Endothelial cell of umbilical vein (primary cell): ENCODE results near the gene DNAH9.

Experiments
- CTCF ChIP-seq, 2 donors: IDR thresholded peaks; 1 replicate in 1 of 2; 2 replicates in 1 of 2; pipeline ENCODE4 v1.5.1; 2011; ENCODE audit warnings: low read length in 2 of 2, mild to moderate bottlenecking in 2 of 2, moderate library complexity in 2 of 2, control low read depth in 1 of 2, inconsistent platforms in 1 of 2, low read depth in 1 of 2; ENCODE audit not compliant: insufficient read depth in 1 of 2; ENCODE audit errors: extremely low read depth in 1 of 2
- EZH2 ChIP-seq: IDR thresholded peaks from 2 replicates; pipeline ENCODE4 v1.6.1; 2012; ENCODE audit warnings: borderline replicate concordance, low read depth, mild to moderate bottlenecking, moderate library complexity, low read length, inconsistent platforms; ENCODE audit not compliant: severe bottlenecking
- FOS ChIP-seq: IDR thresholded peaks from 2 replicates; pipeline ENCODE4 v1.6.1; 2011; ENCODE audit warnings: mild to moderate bottlenecking, low read length, moderate library complexity, borderline replicate concordance; ENCODE audit not compliant: insufficient read depth
- GATA2 ChIP-seq: IDR thresholded peaks from 2 replicates; pipeline ENCODE4 v1.7.0; 2011; ENCODE audit warnings: low read depth, mild to moderate bottlenecking, moderate library complexity, mixed read lengths, low read length; ENCODE audit not compliant: insufficient read length, insufficient read depth
- POLR2A ChIP-seq: IDR thresholded peaks from 2 replicates; pipeline ENCODE4 v1.6.1; 2012; ENCODE audit warnings: low read depth, mild to moderate bottlenecking, control low read depth, low read length
- POLR2AphosphoS5 ChIP-seq: IDR thresholded peaks from 2 replicates; pipeline ENCODE4 v1.6.1; 2012; ENCODE audit warnings: low read depth, mild to moderate bottlenecking, control low read depth, low read length, moderate library complexity; ENCODE audit not compliant: insufficient read depth

- TF ChIP-seq POLR2A (no peak), CTCF (IDR thresholded peaks at IDR 0.05; ENCODE audit: extremely low read depth in 1 of 2, insufficient read depth in 1 of 2, low read depth in 1 of 2, low read length in 2 of 2) (no peak), POLR2AphosphoS5 (no peak), FOS (no peak), EZH2 (no peak), GATA2 (no peak)
These were observed 45.1 kb upstream of the DNAH9 start for GRCh38 chr17:11553135-11553534.
